GM18498 (cell line): ENCODE results near the gene BAIAP2L2.
"Not testable (repeated sequence)": the region's sequence is repeated elsewhere in the genome, so short reads cannot be mapped to it uniquely, and the experiment has no call there.

Experiments used
- ATAC-seq: cut with Tn5 transposase; IDR thresholded peaks from one replicate; pipeline ENCODE4 v1.9.1; 2021; ENCODE audit warnings: mild to moderate bottlenecking, moderate library complexity; ENCODE audit not compliant: unreplicated experiment

BAIAP2L2 gene

GRCh38 chr22:38129856-38130255 is 19.4 kb upstream of the BAIAP2L2 start:
- ATAC-seq = no peak

- ATAC-seq = no peak
Measured at GRCh38 chr22:38129021-38129420, 18.5 kb upstream of the BAIAP2L2 start.

DNA sequence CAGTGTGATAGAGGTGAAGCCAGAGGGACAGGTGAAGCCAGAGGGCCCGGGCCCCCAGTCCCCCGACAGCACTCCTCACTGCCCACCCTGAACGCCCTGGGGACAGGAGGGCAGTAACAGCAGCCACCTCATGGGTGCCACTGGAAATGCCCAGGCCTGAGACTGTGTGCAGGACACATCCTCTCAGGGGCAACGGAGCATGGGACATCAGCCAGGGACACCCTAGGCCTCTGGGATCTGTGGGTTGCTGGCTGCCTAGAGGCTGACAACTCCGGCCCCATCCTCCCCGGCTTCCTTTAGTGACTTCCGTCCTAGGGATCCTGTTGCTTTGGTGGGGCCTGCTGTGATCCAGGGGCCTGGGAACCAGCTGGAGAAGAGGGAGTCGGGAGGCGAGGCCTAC is 17.4 kb upstream of the BAIAP2L2 start:
- no peak for ATAC-seq

- ATAC-seq = no peak
Measured at GRCh38 chr22:38126928-38127668, 16.6 kb upstream of the BAIAP2L2 start.

GRCh38 chr22:38125751-38126201 is 15.3 kb upstream of the BAIAP2L2 start:
- ATAC-seq = no peak

- ATAC-seq = no peak
Measured at GRCh38 chr22:38125038-38125610, 14.6 kb upstream of the BAIAP2L2 start.

DNA sequence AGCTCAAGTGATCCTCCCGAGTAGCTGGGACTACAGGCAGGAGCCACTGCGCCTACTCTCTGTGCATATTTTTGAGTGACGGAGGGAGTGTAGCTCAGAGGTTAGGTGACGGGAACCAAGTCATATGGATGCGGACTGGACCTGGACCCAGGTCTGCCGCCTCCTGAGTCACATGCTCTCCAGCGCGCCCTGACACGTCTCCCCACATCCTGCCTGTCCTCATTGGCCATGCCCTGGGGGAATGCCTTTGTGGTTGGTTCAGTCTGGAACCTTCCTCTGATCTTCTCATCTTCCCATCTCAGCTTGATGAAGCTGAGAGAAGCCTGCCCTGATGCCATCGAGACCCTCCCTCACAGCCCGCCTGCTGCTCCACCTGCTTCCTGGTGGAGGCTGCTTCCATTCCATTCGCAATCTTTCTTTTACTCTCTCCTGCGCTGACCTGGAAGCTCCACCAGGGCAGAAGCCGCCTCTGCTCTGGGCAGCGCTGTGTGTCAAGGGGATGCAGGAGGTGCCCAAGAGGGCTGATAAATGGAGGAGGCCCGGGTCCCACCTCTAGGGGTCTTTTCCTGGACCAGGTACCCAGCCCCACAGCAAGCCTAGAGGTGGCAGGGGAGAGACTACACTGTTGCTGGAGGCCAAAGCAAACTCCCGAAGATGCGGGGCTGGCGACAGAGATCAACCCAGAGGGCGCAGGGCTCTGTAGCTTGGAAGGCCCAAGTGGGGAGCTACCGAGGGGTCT is 13.9 kb upstream of the BAIAP2L2 start:
- ATAC-seq = no peak

GRCh38 chr22:38122616-38123015 is 12.1 kb upstream of the BAIAP2L2 start:
- no peak for ATAC-seq

GRCh38 chr22:38120359-38121110 is 10.1 kb upstream of the BAIAP2L2 start:
- no peak for ATAC-seq

DNA sequence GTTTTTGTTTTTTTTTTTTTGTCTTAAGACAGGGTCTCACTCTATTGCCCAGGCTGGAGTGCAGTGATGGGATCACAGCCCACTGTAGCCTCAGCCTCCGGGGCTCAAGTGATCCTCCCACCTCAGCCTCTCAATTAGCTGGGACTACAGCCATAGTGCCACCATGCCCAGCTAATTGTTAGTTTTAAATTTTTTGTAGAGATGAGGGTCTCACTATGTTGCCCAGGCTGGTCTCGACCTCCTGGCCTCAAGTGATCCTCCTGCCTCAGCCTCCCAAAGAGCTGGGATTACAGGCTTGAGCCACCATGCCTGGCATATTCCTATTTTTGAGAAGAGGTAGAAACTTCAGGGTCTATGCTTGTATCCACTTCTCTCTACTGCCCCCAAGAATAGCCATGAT is 8.3 kb upstream of the BAIAP2L2 start:
- ATAC-seq = not testable (repeated sequence)

GRCh38 chr22:38118182-38118581 is 7.7 kb upstream of the BAIAP2L2 start:
- ATAC-seq = no peak

DNA sequence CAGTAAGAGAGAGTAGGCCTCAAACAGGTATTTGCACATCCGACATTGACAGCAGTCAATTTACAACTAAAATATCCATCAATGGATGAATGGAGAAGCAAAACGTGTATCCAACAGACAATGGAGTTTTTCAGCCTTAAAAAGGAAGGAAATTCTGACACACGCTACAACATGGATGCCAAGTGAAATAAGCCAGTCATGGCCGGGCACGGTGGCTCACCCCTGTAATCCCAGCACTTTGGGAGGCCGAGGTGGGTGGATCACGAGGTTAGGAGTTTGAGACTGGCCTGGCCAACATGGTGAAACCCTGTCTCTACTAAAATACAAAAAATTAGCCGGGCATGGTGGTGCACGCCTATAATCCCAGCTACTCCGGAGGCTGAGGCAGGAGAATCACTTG is 7.1 kb upstream of the BAIAP2L2 start:
- not testable (repeated sequence) for ATAC-seq

- ATAC-seq = no peak
Measured at GRCh38 chr22:38115423-38116205, 5.1 kb upstream of the BAIAP2L2 start.

DNA sequence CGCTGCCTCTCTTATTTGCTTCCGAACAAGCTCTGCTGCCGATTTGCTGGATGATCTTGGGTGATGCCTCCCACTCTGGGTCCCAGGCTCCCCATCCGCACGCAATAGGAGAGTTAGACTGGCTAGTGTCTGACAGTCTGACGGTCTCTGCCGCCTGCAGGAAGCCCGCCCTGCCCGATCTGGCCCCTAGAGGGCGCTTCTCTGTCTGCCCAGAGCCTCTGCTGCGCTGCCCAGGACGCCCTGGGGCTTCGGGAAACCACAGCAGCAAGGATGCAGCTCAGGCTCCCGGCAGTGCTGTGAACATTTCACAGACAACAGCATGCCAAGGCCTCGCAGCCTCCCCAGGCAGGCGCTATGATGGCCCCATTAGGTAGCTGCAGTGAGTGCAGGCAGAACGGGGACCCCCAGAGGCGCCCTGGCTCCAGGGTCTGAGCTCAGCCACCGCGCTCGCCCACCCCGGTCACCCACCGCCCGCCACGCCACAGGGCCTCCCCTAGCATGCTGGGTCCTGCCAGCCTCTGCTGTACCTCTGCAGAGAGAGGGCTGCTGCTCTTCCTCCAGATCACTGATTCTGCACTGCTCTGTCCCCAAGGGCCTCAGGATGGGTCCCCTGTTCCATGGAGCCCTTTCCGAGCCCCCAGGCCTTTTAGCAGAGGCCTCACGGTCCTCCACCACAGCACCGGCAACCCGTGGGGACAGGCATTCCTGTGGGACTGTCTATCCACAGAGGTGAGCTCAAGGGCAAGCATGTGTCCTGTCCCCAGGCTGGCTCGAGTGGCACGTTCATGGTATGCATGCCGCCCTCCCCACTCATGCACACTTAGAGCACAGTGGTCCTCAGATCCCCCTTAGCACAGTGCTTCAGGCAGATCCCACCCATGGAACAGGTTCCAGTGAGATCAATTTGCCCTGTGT is 4.3 kb upstream of the BAIAP2L2 start:
- ATAC-seq = no peak

DNA sequence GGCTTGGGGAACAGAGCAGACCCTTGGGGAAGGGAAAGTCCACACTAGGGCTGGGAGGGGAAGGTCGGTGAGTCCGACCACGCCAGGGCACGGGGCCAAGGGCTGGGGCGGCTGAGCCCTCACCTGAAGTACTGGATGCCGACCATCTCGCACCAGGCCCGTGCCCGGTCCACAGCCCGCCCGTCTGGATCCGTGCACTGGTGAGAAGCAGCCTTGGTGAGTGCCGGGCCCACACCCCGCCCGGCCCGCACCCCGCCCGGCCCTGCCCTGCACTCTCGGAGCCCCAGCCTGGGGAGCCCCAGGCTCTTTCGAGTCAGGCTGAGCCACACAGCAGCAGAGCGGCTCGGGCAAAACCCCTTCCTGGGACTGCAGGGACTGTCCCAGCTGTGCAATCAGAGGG is 1.9 kb upstream of the BAIAP2L2 start:
- ATAC-seq = no peak

DNA sequence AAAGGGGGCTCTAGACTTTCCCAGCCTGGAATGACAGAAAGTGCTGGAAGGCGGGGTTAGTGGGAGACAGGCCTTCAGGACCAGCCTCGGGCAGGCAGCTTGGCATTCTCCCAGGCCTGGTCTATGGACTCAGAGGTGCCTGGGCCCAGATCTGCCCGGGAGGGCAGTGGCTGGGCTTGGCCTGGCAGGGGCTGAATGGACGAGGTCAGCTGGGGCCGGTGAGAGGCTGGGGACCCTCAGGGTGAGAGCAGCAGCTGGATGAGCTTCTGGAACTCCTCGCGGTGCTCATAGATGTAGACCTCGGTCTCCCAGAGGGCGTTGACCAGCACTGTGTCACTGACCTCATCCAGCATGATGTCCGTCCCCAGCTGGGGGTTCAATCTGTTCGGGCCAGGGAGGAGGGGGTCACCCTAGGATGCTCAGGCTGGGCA is 1.5 kb upstream of the BAIAP2L2 start:
- no peak for ATAC-seq

GRCh38 chr22:38110863-38111852 is 674 bp upstream of the BAIAP2L2 start:
- ATAC-seq = no peak

GRCh38 chr22:38109371-38110001 is 998 bp downstream of the BAIAP2L2 start:
- no peak for ATAC-seq
